ENCODE measurements around the gene ITLN2.

The ITLN2 gene

GRCh38 chr1:160971618-160972056 lies 17.0 kb upstream of the ITLN2 start:
- 38% methylated on average over 6 of the region's 6 CpGs for WGBS
- Histone ChIP-seq H3K27me3 (ENCODE audit: control insufficient read depth in 1 of 2, insufficient read depth in 1 of 2, low read length in 2 of 2) (peaks cover 11 to 16% of the 10 kb centered on the region in 2 experiments), H3K4ac (ENCODE audit: low read depth in 1 of 2, low read length in 2 of 2) (no peak overlapping the region), H3K36me3 (ENCODE audit: control insufficient read depth in 1 of 2, insufficient read depth in 2 of 2, low read depth in 1 of 2, low read length in 2 of 2) (no peaks in the 10 kb centered on the region), H4K8ac (ENCODE audit: low read length) (no peak overlapping the region), H2BK12ac (ENCODE audit: low read length in 2 of 2) (no peak overlapping the region), H3K18ac (ENCODE audit: low read depth in 1 of 2, low read length in 2 of 2) (no peak overlapping the region), H3K4me3 (ENCODE audit: insufficient read depth in 1 of 2, low read depth in 1 of 2, low read length in 2 of 2) (no peak overlapping the region), H3K9ac (ENCODE audit: low read length) (no peak overlapping the region), H3K27ac (ENCODE audit: low read length, poor library complexity, severe bottlenecking) (no peak overlapping the region), H3K4me1 (ENCODE audit: control insufficient read depth, insufficient read depth, low read depth, low read length) (no peaks in the 10 kb centered on the region), H3K4me2 (ENCODE audit: low read length, poor library complexity, severe bottlenecking) (no peak overlapping the region), H2BK15ac (ENCODE audit: low read depth, poor library complexity, severe bottlenecking) (no peak overlapping the region), H2BK5ac (ENCODE audit: low read depth, low read length, poor library complexity, severe bottlenecking) (no peak overlapping the region), H2AFZ (ENCODE audit: low read depth, low read length) (no peak overlapping the region), H2AK5ac (ENCODE audit: low read length, severe bottlenecking) (no peak overlapping the region), H3K9me3 (ENCODE audit: control insufficient read depth, low read length) (no peaks in the 10 kb centered on the region), H2BK120ac (ENCODE audit: low read depth, low read length) (no peak overlapping the region), H3K79me1 (replicated peaks; ENCODE audit: low read length, poor library complexity, severe bottlenecking) (no peaks in the 10 kb centered on the region), H3K14ac (ENCODE audit: low read length in 2 of 2) (no peak overlapping the region), H3K23ac (ENCODE audit: low read length in 2 of 2) (no peak overlapping the region), H4K91ac (ENCODE audit: low read length) (no peak overlapping the region)
- DNase-seq: no peak

GRCh38 chr1:160963521-160963920 lies 8.9 kb upstream of the ITLN2 start:
- Histone ChIP-seq H3K9ac (ENCODE audit: low read length) (no peak overlapping the region), H2AK5ac (ENCODE audit: low read length, severe bottlenecking) (no peak overlapping the region), H3K27ac (ENCODE audit: low read length, poor library complexity, severe bottlenecking) (no peak overlapping the region), H2BK120ac (ENCODE audit: low read depth, low read length) (no peak overlapping the region), H3K36me3 (ENCODE audit: control insufficient read depth in 1 of 2, insufficient read depth in 2 of 2, low read depth in 1 of 2, low read length in 2 of 2) (no peaks in the 10 kb centered on the region), H3K9me3 (ENCODE audit: control insufficient read depth, low read length) (no peaks in the 10 kb centered on the region), H3K4me2 (ENCODE audit: low read length, poor library complexity, severe bottlenecking) (no peak overlapping the region), H2BK12ac (ENCODE audit: low read length in 2 of 2) (no peak overlapping the region), H3K4me3 (ENCODE audit: insufficient read depth in 1 of 2, low read depth in 1 of 2, low read length in 2 of 2) (no peak overlapping the region), H2AFZ (ENCODE audit: low read depth, low read length) (no peak overlapping the region), H3K79me1 (replicated peaks; ENCODE audit: low read length, poor library complexity, severe bottlenecking) (no peaks in the 10 kb centered on the region), H3K4me1 (ENCODE audit: control insufficient read depth, insufficient read depth, low read depth, low read length) (no peaks in the 10 kb centered on the region), H3K27me3 (ENCODE audit: control insufficient read depth in 1 of 2, insufficient read depth in 1 of 2, low read length in 2 of 2) (no peaks in the 10 kb centered on the region), H3K18ac (ENCODE audit: low read depth in 1 of 2, low read length in 2 of 2) (no peak overlapping the region), H3K14ac (ENCODE audit: low read length in 2 of 2) (no peak overlapping the region), H3K4ac (ENCODE audit: low read depth in 1 of 2, low read length in 2 of 2) (no peak overlapping the region), H4K8ac (ENCODE audit: low read length) (no peak overlapping the region), H3K23ac (ENCODE audit: low read length in 2 of 2) (no peak overlapping the region), H2BK15ac (ENCODE audit: low read depth, poor library complexity, severe bottlenecking) (no peak overlapping the region), H4K91ac (ENCODE audit: low read length) (no peak overlapping the region), H2BK5ac (ENCODE audit: low read depth, low read length, poor library complexity, severe bottlenecking) (no peak overlapping the region)
- WGBS: no CpG with 5 or more reads among the region's 4 CpGs
- no peak for DNase-seq

- Histone ChIP-seq H2AK5ac (ENCODE audit: low read length, severe bottlenecking) (no peak overlapping the region), H3K27ac (ENCODE audit: low read length, poor library complexity, severe bottlenecking) (no peak overlapping the region), H3K36me3 (ENCODE audit: control insufficient read depth in 1 of 2, insufficient read depth in 2 of 2, low read depth in 1 of 2, low read length in 2 of 2) (no peaks in the 10 kb centered on the region), H3K27me3 (ENCODE audit: control insufficient read depth in 1 of 2, insufficient read depth in 1 of 2, low read length in 2 of 2) (no peaks in the 10 kb centered on the region), H3K23ac (ENCODE audit: low read length in 2 of 2) (no peak overlapping the region), H2BK120ac (ENCODE audit: low read depth, low read length) (no peak overlapping the region), H2BK12ac (ENCODE audit: low read length in 2 of 2) (no peak overlapping the region), H3K4me1 (ENCODE audit: control insufficient read depth, insufficient read depth, low read depth, low read length) (no peaks in the 10 kb centered on the region), H3K4ac (ENCODE audit: low read depth in 1 of 2, low read length in 2 of 2) (no peak overlapping the region), H4K91ac (ENCODE audit: low read length) (no peak overlapping the region), H3K9ac (ENCODE audit: low read length) (no peak overlapping the region), H3K14ac (ENCODE audit: low read length in 2 of 2) (no peak overlapping the region), H3K18ac (ENCODE audit: low read depth in 1 of 2, low read length in 2 of 2) (no peak overlapping the region), H2BK5ac (ENCODE audit: low read depth, low read length, poor library complexity, severe bottlenecking) (no peak overlapping the region), H4K8ac (ENCODE audit: low read length) (no peak overlapping the region), H2BK15ac (ENCODE audit: low read depth, poor library complexity, severe bottlenecking) (no peak overlapping the region), H3K4me2 (ENCODE audit: low read length, poor library complexity, severe bottlenecking) (no peak overlapping the region), H3K79me1 (replicated peaks; ENCODE audit: low read length, poor library complexity, severe bottlenecking) (no peaks in the 10 kb centered on the region), H2AFZ (ENCODE audit: low read depth, low read length) (no peak overlapping the region), H3K4me3 (ENCODE audit: insufficient read depth in 1 of 2, low read depth in 1 of 2, low read length in 2 of 2) (no peak overlapping the region), H3K9me3 (ENCODE audit: control insufficient read depth, low read length) (no peaks in the 10 kb centered on the region)
- no peak for DNase-seq
- WGBS: no CpG with 5 or more reads among the region's 1 CpG
These were observed 6.8 kb upstream of the ITLN2 start for GRCh38 chr1:160961419-160961818.

GRCh38 chr1:160956966-160957365 lies 2.4 kb upstream of the ITLN2 start:
- H2AFZ ChIP-seq (ENCODE audit: low read depth, low read length): no peak overlapping the region
- no peak overlapping the region for H2BK120ac ChIP-seq (ENCODE audit: low read depth, low read length)
- no peak overlapping the region for H3K4me3 ChIP-seq (ENCODE audit: insufficient read depth in 1 of 2, low read depth in 1 of 2, low read length in 2 of 2)
- no peak overlapping the region for H3K14ac ChIP-seq (ENCODE audit: low read length in 2 of 2)
- no peaks in the 10 kb centered on the region for H3K79me1 ChIP-seq (replicated peaks; ENCODE audit: low read length, poor library complexity, severe bottlenecking)
- H3K4ac ChIP-seq (ENCODE audit: low read depth in 1 of 2, low read length in 2 of 2): no peak overlapping the region
- WGBS: 78% methylated on average over 4 of the region's 4 CpGs
- H2BK12ac ChIP-seq (ENCODE audit: low read length in 2 of 2): no peak overlapping the region
- no peak overlapping the region for H2BK15ac ChIP-seq (ENCODE audit: low read depth, poor library complexity, severe bottlenecking)
- H3K4me2 ChIP-seq (ENCODE audit: low read length, poor library complexity, severe bottlenecking): no peak overlapping the region
- H3K23ac ChIP-seq (ENCODE audit: low read length in 2 of 2): no peak overlapping the region
- H2AK5ac ChIP-seq (ENCODE audit: low read length, severe bottlenecking): no peak overlapping the region
- no peak overlapping the region for H2BK5ac ChIP-seq (ENCODE audit: low read depth, low read length, poor library complexity, severe bottlenecking)
- no peak overlapping the region for H3K27ac ChIP-seq (ENCODE audit: low read length, poor library complexity, severe bottlenecking)
- H3K18ac ChIP-seq (ENCODE audit: low read depth in 1 of 2, low read length in 2 of 2): no peak overlapping the region
- no peak overlapping the region for H4K91ac ChIP-seq (ENCODE audit: low read length)
- no peaks in the 10 kb centered on the region for H3K9me3 ChIP-seq (ENCODE audit: control insufficient read depth, low read length)
- no peaks in the 10 kb centered on the region for H3K4me1 ChIP-seq (ENCODE audit: control insufficient read depth, insufficient read depth, low read depth, low read length)
- H3K27me3 ChIP-seq (ENCODE audit: control insufficient read depth in 1 of 2, insufficient read depth in 1 of 2, low read length in 2 of 2): peaks cover 3 to 21% of the 10 kb centered on the region in 2 experiments
- H3K36me3 ChIP-seq (ENCODE audit: control insufficient read depth in 1 of 2, insufficient read depth in 2 of 2, low read depth in 1 of 2, low read length in 2 of 2): no peaks in the 10 kb centered on the region
- H4K8ac ChIP-seq (ENCODE audit: low read length): no peak overlapping the region
- no peak for DNase-seq
- no peak overlapping the region for H3K9ac ChIP-seq (ENCODE audit: low read length)

Data from mesenchymal stem cell (in vitro differentiated cells and primary cell).